Gastroesophageal sphincter (tissue), 4 donors: Measurements from ENCODE around the gene AUTS2. TPM values are rescaled to one million over a fixed set of nuclear protein-coding genes. Genes with fewer than 3 reads are reported as not detected.

Experiments
- ATAC-seq: fragments of 150-250 bp; one replicate; pipeline ENCODE4 v1.9.1; 2016; ENCODE audit warnings: mild to moderate bottlenecking, moderate library complexity
- H3K27ac ChIP-seq, 4 donors: fragments of 200-600 bp; sonication (generic) in 3 of 4; 1 replicate in 3 of 4; 2 replicates in 1 of 4; pipeline ENCODE4 v1.5.1; 2016 to 2019
- H3K27me3 ChIP-seq: fragments of 200-600 bp; sonication (generic); one replicate; pipeline ENCODE4 v1.5.1; 2019
- H3K36me3 ChIP-seq, 2 donors: fragments of 200-600 bp; sonication (generic); one replicate each; pipeline ENCODE4 v1.5.1; 2019; ENCODE audit warnings: control low read depth in 1 of 2
- H3K4me1 ChIP-seq, 3 donors: fragments of 200-600 bp; sonication (generic); 1 replicate in 2 of 3; 2 replicates in 1 of 3; pipeline ENCODE4 v1.5.1; 2016 to 2019; ENCODE audit warnings: control low read depth in 2 of 3
- H3K4me3 ChIP-seq, 2 donors: fragments of 200-600 bp; sonication (generic); one replicate each; pipeline ENCODE4 v1.5.1; 2019; ENCODE audit warnings: mild to moderate bottlenecking in 1 of 2, moderate library complexity in 1 of 2
- H3K9me3 ChIP-seq, 3 donors: fragments of 200-600 bp; sonication (generic); one replicate each; pipeline ENCODE4 v1.5.1; 2017 to 2019; ENCODE audit warnings: control low read depth in 2 of 3
- EP300 ChIP-seq: sonication (generic); formaldehyde crosslinking; IDR thresholded peaks from one replicate; pipeline ENCODE4 v1.6.1; 2017; ENCODE audit warnings: antibody characterized with exemption, mild to moderate bottlenecking
- POLR2A ChIP-seq, 2 donors: fragments of 450-650 bp; IDR thresholded peaks; one replicate each; pipeline ENCODE4 v1.6.1; 2017; ENCODE audit warnings: antibody characterized with exemption in 2 of 2, mild to moderate bottlenecking in 2 of 2, moderate library complexity in 1 of 2
- POLR2AphosphoS5 ChIP-seq: sonication (generic); formaldehyde crosslinking; IDR thresholded peaks from one replicate; pipeline ENCODE4 v1.6.1; 2017; ENCODE audit warnings: antibody characterized with exemption
- WGBS, 2 donors: methylation state at CpG; one replicate each; pipeline ENCODE4 v1.1.5; 2018; ENCODE audit warnings: low coverage in 1 of 2; 5-methylcytosine and 5-hydroxymethylcytosine counted together
- total RNA-seq, 4 donors: library from RNA; depleted of rRNA; stranded (reverse); fragments of >200 nt; gene quantifications; one replicate each; pipeline ENCODE4 v1.1.0, GENCODE V29; 2016
- TF ChIP-seq, protein P1 (sequence below), 4 experiments: fragments of 200-600 bp in 2 of 4; fragments of 450-650 bp in 2 of 4; sonication (generic) in 1 of 4; IDR thresholded peaks; one replicate each; pipeline ENCODE4 v1.5.1; 2017 to 2019; ENCODE audit warnings: antibody characterized with exemption in 4 of 4, mild to moderate bottlenecking in 2 of 4, moderate library complexity in 2 of 4

Gene AUTS2
- total RNA-seq, 4 donors from 2014 or later: 12.2 to 48.7 (median 44.1) TPM

DNA sequence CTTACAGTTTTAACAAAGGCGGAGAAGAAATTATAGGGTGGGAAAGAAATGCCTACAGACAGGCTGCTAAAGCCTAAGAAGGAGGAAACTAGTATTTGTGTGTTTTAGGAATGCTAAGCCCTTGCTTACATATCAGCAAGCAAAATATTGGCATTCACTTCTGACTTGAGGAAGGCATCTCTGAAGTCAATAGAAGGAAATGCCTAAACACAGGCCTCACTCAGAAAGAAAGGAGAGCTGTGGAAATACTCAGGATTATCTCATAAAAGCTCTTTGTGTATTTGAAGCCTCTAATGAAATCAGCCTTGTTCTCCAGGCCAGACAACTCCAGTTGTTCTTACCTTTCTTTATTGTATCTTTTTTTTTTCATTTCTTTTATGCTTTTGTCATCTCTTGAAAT is 158.0 kb downstream of the AUTS2 start:
- Histone ChIP-seq H3K4me3 (no peak overlapping the region), H3K27me3 (no peaks in the 10 kb centered on the region), H3K9me3 (no peaks in the 10 kb centered on the region), H3K4me1 (peaks cover 3 to 37% (median 9%) of the 10 kb centered on the region in 3 donors), H3K27ac (no peak overlapping the region), H3K36me3 (no peaks in the 10 kb centered on the region)
- no peak for ATAC-seq
- WGBS, 2 donors: 100% methylated on average over 1 of the region's 1 CpG; no CpG with 5 or more reads in 1 of the 2 donors
- TF ChIP-seq, protein P1, sequence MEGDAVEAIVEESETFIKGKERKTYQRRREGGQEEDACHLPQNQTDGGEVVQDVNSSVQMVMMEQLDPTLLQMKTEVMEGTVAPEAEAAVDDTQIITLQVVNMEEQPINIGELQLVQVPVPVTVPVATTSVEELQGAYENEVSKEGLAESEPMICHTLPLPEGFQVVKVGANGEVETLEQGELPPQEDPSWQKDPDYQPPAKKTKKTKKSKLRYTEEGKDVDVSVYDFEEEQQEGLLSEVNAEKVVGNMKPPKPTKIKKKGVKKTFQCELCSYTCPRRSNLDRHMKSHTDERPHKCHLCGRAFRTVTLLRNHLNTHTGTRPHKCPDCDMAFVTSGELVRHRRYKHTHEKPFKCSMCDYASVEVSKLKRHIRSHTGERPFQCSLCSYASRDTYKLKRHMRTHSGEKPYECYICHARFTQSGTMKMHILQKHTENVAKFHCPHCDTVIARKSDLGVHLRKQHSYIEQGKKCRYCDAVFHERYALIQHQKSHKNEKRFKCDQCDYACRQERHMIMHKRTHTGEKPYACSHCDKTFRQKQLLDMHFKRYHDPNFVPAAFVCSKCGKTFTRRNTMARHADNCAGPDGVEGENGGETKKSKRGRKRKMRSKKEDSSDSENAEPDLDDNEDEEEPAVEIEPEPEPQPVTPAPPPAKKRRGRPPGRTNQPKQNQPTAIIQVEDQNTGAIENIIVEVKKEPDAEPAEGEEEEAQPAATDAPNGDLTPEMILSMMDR (IDR thresholded peaks at IDR 0.05): no peak
- no peak for TF ChIP-seq POLR2A (IDR thresholded peaks at IDR 0.05)
- no peak for TF ChIP-seq POLR2AphosphoS5
- no peak for TF ChIP-seq EP300

DNA sequence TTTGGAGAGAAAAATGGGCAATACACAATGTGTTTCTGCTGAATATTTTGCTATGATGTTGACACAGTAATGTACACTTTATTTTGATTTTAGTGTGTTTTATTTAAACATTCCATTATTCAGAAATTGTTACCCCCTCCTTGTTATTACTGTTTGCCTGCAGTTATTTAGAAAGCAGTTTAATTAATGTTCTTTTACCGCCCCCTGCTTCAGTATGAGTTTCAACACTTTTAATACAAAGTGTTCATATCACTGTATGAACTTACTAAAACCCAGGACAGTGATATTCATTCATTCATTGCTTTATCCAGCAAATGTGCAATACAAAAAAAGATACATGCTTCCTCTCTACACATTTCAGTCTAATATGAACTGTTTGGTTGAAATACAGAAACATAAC is 159.3 kb downstream of the AUTS2 start:
- Histone ChIP-seq H3K27ac (no peak overlapping the region), H3K9me3 (no peaks in the 10 kb centered on the region), H3K4me1 (peaks cover 3 to 34% (median 12%) of the 10 kb centered on the region in 3 donors), H3K27me3 (no peaks in the 10 kb centered on the region), H3K4me3 (no peak overlapping the region), H3K36me3 (no peaks in the 10 kb centered on the region)
- no peak for TF ChIP-seq POLR2A (IDR thresholded peaks at IDR 0.05)
- 64 to 75% methylated on average over 1 of the region's 1 CpG for WGBS, 2 donors
- ATAC-seq: no peak

DNA sequence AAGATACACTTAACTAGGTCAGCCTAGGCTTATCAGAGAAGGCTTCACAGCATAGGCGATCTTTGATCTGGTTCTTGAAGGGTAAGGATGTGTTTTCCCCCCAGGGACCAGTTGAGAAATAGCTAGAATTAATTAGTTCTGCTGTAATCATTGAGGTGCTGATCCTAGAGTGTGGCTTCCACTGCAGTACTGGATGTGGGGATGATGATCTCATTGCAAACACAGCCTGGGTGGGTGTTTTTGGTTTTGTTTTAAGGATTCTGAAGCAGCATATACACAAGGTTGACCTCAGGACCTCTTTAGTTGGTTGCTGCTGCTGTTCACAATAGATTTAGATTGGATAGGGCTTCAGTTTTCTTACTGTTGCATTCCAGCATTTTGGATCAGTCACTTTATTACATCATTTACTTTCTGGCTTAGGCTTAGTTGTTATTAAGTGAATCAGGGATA is 159.7 kb downstream of the AUTS2 start:
- H3K4me1 ChIP-seq: peaks cover 3 to 34% (median 12%) of the 10 kb centered on the region in 3 donors
- no peaks in the 10 kb centered on the region for H3K27me3 ChIP-seq
- TF ChIP-seq, protein P1 (IDR thresholded peaks at IDR 0.05): no peak
- TF ChIP-seq POLR2AphosphoS5: no peak
- TF ChIP-seq EP300: no peak
- no peak for TF ChIP-seq POLR2A (IDR thresholded peaks at IDR 0.05)
- no peaks in the 10 kb centered on the region for H3K9me3 ChIP-seq
- WGBS, 2 donors: 78% methylated on average over 1 of the region's 1 CpG; no CpG with 5 or more reads in 1 of the 2 donors
- H3K36me3 ChIP-seq: no peaks in the 10 kb centered on the region
- H3K4me3 ChIP-seq: no peak overlapping the region
- no peak overlapping the region for H3K27ac ChIP-seq
- peak; percentile 36 for ATAC-seq

DNA sequence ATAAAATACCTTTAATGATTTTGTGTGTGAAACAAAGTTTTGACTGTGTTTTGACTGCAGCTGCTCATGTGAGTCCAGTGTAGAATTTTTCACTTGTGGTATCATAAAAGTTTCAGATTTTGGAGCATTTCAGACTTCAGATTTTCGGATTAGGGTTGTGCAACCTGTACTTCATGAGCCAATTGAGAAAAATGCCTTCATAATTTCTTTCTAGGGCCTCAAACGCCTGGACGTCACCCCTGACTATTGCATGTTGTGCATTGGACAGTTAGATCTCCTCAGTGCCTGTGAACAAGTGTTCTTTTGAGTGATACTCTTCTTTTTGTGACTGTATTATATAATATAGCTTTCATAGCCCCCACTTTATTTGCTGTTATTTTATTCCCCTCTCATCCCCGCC is 161.1 kb downstream of the AUTS2 start:
- TF ChIP-seq, protein P1 (IDR thresholded peaks at IDR 0.05): no peak
- TF ChIP-seq POLR2AphosphoS5 (no peak), EP300 (no peak), POLR2A (IDR thresholded peaks at IDR 0.05) (no peak)
- Histone ChIP-seq H3K4me3 (no peak overlapping the region), H3K27me3 (no peaks in the 10 kb centered on the region), H3K4me1 (peaks cover 3 to 34% (median 12%) of the 10 kb centered on the region in 3 donors), H3K9me3 (no peaks in the 10 kb centered on the region), H3K36me3 (no peaks in the 10 kb centered on the region), H3K27ac (no peak overlapping the region)
- peak; percentile 48 for ATAC-seq
- 86 to 89% methylated on average over 3 of the region's 4 CpGs for WGBS, 2 donors

DNA sequence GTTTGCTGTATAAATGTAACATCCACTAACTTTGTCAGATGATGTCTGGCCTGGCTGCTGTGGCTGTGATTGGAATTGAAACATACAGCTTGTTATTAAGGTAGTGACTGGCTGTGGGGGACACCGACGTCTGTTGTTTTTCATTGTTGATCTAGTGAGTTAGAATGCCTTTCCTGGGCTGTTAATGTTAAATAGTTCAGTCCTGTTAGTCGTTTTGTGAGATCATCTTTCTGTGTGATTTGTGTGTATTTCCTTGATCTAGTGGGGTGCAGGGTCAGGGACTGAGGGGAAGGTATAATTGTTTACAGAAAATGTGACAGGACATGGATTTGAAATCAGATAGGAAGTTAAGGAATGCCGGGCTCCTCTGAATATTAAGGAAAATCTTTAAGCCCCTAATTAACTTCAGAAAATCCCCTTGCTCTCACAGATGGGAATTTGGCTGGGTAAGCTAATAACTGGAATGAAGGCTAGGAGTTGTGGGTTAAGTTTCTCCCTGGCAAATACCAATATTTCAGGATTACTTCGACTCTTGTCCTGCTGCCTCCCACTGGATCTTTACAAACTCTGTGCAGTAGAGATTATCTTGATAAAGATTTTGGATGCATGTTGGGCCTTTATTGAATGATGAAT is 163.1 kb downstream of the AUTS2 start:
- no peaks in the 10 kb centered on the region for H3K36me3 ChIP-seq
- no peak overlapping the region for H3K4me3 ChIP-seq
- 55 to 61% methylated on average over 4 to 5 of the region's 5 CpGs for WGBS, 2 donors
- no peaks in the 10 kb centered on the region for H3K9me3 ChIP-seq
- H3K27ac ChIP-seq: no peak overlapping the region
- no peak for ATAC-seq
- TF ChIP-seq, protein P1 (IDR thresholded peaks at IDR 0.05): no peak
- no peak for TF ChIP-seq EP300
- TF ChIP-seq POLR2A (IDR thresholded peaks at IDR 0.05): no peak
- no peak for TF ChIP-seq POLR2AphosphoS5
- H3K4me1 ChIP-seq: peaks cover 3 to 27% (median 12%) of the 10 kb centered on the region in 3 donors
- no peaks in the 10 kb centered on the region for H3K27me3 ChIP-seq
